HG03108 (cell line): Measurements from ENCODE around the gene ZNF346.
"Not testable (repeated sequence)": the region's sequence is repeated elsewhere in the genome, so short reads cannot be mapped to it uniquely, and the experiment has no call there.

Experiments
- ATAC-seq: cut with Tn5 transposase; IDR thresholded peaks from one replicate; pipeline ENCODE4 v1.9.1; 2021; ENCODE audit warnings: moderate library complexity; ENCODE audit not compliant: unreplicated experiment

Gene ZNF346

DNA sequence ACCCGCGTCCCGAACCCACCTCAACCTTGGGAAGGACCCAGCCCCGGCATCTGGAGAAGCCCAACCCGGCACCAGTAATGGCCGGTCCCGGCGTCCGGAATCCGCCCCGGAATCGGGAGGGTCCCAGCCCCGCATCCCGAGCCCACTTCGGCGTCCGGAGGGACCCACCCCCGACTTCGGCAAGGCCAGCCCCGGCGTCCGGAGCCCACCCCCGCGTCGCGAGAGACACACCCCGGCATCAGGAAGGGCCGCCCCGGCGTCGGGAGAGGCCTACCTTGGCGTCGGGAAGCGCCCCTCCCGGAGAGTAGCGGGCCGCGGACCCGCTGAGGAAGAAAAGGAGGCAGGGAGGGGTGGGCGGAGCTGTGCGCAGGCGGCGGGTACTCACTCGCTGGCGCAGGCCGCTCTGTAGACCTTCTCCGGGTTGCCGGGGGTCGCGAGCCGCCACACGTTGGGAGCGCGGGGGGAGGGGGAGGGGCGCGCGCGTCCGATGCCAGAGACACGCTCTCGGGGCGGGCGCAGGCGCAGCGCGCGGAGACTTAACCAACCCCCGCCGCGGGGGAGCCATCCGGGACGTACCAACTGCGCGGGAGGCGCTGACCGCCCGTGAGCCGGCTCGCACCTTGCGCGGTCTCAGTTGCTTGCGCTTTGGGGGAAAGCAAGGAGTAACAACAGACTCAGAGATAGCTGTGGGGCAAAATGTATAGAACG lies 16.1 kb upstream of the ZNF346 start, which contains the start of gene UIMC1:
UIMC1 (minus strand) TSS at position 515 of the 708 bp plus-strand sequence. CDS start 24,164 bp downstream, outside the sequence.
- ATAC-seq = peak; percentile 77

DNA sequence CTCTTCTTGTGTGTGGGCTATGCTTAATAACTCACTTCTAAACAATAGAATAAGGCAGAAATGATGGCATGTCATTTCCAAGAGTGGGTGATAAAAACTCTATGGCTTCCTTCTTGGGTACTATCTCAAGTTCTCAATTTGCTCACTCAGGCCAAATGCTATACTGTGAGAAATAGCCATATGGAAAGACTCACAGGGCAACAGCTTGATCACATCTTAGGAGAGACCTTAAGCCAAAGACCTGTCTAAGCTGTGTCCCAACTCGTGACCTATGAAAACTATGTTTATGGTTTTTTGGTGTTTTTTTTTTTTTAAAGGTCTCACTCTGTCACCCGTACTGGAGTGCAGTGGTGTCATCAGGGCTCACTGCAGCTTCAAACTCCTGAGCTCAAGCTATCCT lies 13.8 kb upstream of the ZNF346 start:
- no peak for ATAC-seq

GRCh38 chr5:177010153-177010552 lies 12.3 kb upstream of the ZNF346 start:
- no peak for ATAC-seq

- no peak for ATAC-seq
Measured at GRCh38 chr5:177015156-177015555, 7.3 kb upstream of the ZNF346 start.

GRCh38 chr5:177018341-177018740 lies 4.2 kb upstream of the ZNF346 start:
- ATAC-seq = no peak

DNA sequence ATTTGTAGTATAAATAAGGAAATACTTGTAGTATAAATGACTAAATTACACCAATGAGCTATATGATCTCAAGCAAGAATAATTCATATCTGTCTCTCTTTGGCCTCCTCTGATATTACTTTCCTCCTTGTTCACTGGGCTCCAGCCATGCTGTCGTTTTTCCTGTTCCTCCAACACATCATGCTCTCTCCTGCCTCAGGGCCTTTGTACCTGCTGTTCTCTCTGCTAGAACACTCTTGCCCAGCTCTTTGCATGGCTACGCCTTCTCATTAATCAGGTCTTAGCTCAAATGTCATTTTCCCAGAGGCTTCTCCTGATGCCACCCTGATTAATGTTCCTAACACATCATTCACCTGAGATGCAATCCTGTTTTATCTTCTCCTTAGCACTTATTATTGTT lies 2.5 kb upstream of the ZNF346 start:
- no peak for ATAC-seq

GRCh38 chr5:177023303-177023664 lies 788 bp downstream of the ZNF346 start:
- peak; percentile 11 for ATAC-seq

DNA sequence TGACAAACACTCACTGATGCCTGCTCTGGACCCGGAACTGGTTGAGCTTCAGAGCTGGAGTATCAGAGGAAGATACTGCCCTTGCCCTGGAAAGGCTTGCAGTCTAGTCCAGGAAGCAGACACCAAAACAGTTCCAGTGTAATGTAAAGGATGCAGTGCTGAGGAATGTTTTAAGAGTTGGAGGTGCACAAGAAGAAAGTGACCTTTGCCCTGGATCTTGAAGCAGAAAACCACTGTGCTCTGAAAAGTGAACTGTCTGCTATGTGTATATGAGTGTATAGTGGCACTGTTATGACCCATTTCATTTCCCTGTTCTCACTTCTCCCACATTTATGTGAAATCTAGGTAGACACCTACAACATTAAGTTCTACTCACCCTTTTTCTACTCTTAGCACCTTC lies 2.1 kb downstream of the ZNF346 start:
- ATAC-seq = no peak

- ATAC-seq = no peak
Measured at GRCh38 chr5:177025101-177025601, 2.7 kb downstream of the ZNF346 start.

DNA sequence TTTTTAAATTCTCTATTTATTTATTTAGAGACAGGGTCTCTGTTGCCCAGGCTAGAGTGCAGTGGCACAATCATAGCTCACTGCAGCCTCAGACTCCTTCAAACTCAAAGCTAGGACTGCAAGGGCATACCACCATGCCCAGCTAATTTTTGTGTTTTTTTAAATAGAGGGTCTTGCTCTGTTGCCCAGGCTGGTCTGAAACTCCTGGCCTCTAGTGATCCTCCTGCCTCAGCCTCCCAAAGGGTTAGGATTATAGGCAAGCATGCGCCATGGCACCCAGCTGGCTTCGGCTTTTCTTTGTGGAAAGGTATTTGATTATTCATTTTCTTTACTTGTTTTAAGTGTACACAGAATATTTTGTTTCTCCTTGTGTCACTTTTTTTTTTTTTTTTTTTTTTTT lies 5.2 kb downstream of the ZNF346 start:
- ATAC-seq = no peak

- ATAC-seq = no peak
Measured at GRCh38 chr5:177029498-177029897, 7.0 kb downstream of the ZNF346 start.

- ATAC-seq = no peak
Measured at GRCh38 chr5:177035976-177036375, 13.5 kb downstream of the ZNF346 start.

GRCh38 chr5:177036443-177036842 lies 13.9 kb downstream of the ZNF346 start:
- ATAC-seq = no peak

GRCh38 chr5:177036921-177037320 lies 14.4 kb downstream of the ZNF346 start:
- no peak for ATAC-seq

- no peak for ATAC-seq
Measured at GRCh38 chr5:177040814-177041420, 18.4 kb downstream of the ZNF346 start.

GRCh38 chr5:177041936-177042335 lies 19.4 kb downstream of the ZNF346 start:
- no peak for ATAC-seq

DNA sequence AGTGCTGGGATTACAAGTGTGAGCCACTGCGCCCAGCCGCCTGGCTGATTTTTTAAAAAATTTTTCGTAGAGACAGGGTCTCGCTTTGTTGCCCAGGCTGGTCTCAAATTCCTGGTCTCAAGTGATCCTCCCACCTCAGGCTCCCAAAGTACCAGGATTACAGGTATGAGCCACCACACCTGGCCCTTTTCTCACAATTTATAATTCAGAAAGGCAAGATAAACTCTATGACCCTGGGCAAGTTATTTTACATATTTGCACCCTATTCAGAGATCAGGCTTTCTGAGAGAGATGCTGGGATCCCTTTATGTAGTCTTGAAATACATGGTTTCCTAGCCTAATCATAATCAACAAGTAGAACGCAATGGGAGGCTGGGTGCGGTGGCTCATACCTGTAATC lies 20.6 kb downstream of the ZNF346 start:
- no peak for ATAC-seq

- ATAC-seq = no peak
Measured at GRCh38 chr5:177043958-177044357, 21.5 kb downstream of the ZNF346 start.

GRCh38 chr5:177044641-177045040 lies 22.1 kb downstream of the ZNF346 start:
- no peak for ATAC-seq

DNA sequence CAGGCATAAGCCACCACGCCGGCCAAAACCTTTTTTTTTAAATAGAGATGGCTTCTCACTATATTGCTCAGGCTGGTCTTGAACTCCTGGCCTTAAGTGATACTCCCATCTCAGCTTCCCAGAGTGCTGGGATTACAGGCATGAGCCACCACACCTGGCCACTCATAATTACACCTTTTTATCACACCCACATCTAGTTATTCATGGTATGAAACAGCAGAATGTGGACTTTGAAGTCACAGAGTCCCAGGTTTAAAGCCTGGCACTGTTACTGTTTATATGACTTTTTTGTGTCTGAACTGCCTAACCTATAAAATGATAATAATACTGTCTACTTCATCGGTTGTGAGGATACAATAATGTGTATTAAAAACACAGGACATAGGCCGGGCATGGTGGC lies 23.1 kb downstream of the ZNF346 start:
- no peak for ATAC-seq

DNA sequence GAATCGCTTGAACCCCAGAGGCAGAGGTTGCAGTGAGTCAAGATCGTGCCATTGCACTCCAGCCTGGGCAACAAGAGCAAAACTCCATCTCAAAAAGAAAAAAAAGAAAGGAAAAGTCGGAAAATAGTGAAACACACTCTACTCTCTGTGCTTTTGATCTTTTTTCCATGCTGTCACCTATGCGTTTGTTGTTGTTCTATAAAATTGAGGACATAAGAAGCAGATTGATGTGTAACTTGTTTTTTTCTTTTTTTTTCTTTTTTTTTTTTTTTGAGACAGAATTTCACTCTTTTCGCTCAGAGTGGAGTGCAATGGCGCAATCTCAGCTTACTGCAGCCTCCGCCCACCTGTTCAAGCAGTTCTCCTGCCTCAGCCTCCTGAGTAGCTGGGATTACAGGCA lies 26.0 kb downstream of the ZNF346 start:
- ATAC-seq = not testable (repeated sequence)

DNA sequence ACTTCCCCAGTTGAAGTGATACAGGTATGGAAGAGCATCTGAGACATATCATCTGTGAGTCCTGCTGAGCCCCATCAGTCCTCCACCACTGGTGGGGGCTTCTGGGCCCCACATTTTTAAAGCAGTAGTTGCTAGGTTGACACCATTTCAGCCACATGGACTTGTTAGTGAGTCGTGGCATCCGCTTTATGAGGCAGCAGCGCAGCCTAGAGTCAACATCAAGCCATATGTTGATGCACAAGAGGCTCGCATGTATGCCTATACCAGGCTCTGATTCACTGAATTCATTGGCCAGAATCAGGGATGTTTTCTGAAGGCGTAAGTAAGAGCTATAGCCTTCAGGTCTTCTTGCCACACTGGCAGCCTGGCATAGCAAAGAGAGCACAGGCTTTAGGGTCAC lies 26.8 kb downstream of the ZNF346 start:
- ATAC-seq = no peak
